Measurements from ENCODE around the gene KCNA3. TPM values are rescaled to one million over a fixed set of nuclear protein-coding genes. Genes with fewer than 3 reads are reported as not detected.
A peak's percentile ranks its signal among the peaks of the same experiment; 100 is the strongest.

KCNA3 gene
- total and polyA plus RNA-seq, 2 of the 8 experiments (the other 6 are each of a cell fraction or from before 2014, with no cell fraction given), result 0.95 to 1.1 TPM

- TF ChIP-seq CTCF (IDR thresholded peaks at IDR 0.05; ENCODE audit: control extremely low read depth in 1 of 3, insufficient read depth in 1 of 3, low read depth in 1 of 3, low read length in 3 of 3), result peak; percentile 13 to 33 (median 27); a peak in 3 of 4 replicates
- no peak for TF ChIP-seq SP4 (IDR thresholded peaks at IDR 0.05; ENCODE audit: low read length)
- no peak for TF ChIP-seq ZNF274 (IDR thresholded peaks at IDR 0.05; ENCODE audit: borderline replicate concordance, extremely low read depth, low read length)
- no peak for TF ChIP-seq SIX5 (IDR thresholded peaks at IDR 0.05; ENCODE audit: low read depth, low read length)
- no peak for TF ChIP-seq CHD7 (IDR thresholded peaks at IDR 0.05; ENCODE audit: insufficient replicate concordance, low read length)
- TF ChIP-seq BACH1 (IDR thresholded peaks at IDR 0.05; ENCODE audit: low read length), result no peak
- no peak for TF ChIP-seq SRF (IDR thresholded peaks at IDR 0.05; ENCODE audit: low read depth, low read length)
- peak; percentile 43 for TF ChIP-seq EZH2 (IDR thresholded peaks at IDR 0.05; ENCODE audit: low read depth, low read length, severe bottlenecking)
Observed at GRCh38 chr1:110674337-110675059, at the start of gene KCNA3 (continued).
